Measurements from ENCODE around the gene SECTM1.

GRCh38 chr17:82271401-82271800 is 62.2 kb downstream of the SECTM1 start:
- TF ChIP-seq POLR2A (IDR thresholded peaks at IDR 0.05) (no peak), CTCF (IDR thresholded peaks at IDR 0.05) (no peak)

Data from Peyer's patch (tissue), 4 donors.